HEK293T (cell line): ENCODE results near the gene GTF2IRD1.

Experiments used
- BHLHE40 ChIP-seq: fragments of 450-650 bp; IDR thresholded peaks from 2 replicates; pipeline ENCODE4 v1.6.1; 2016; ENCODE audit warnings: mild to moderate bottlenecking, moderate library complexity, borderline replicate concordance
- CTBP1 ChIP-seq: fragments of 450-650 bp; IDR thresholded peaks from 2 replicates; pipeline ENCODE4 v1.6.1; 2016; ENCODE audit warnings: borderline replicate concordance
- ELF4 ChIP-seq: fragments of 450-650 bp; IDR thresholded peaks from 2 replicates; pipeline ENCODE4 v1.6.1; 2017; ENCODE audit warnings: antibody characterized with exemption
- FOXA1 ChIP-seq: fragments of 450-650 bp; IDR thresholded peaks from 2 replicates; pipeline ENCODE4 v1.6.1; 2016; ENCODE audit warnings: mild to moderate bottlenecking
- FOXK2 ChIP-seq: fragments of 450-650 bp; IDR thresholded peaks from 2 replicates; pipeline ENCODE4 v1.6.1; 2016; ENCODE audit warnings: mild to moderate bottlenecking
- FOXM1 ChIP-seq: fragments of 450-650 bp; IDR thresholded peaks from 2 replicates; pipeline ENCODE4 v1.6.1; 2017; ENCODE audit warnings: mild to moderate bottlenecking, borderline replicate concordance
- L3MBTL2 ChIP-seq: fragments of 450-650 bp; conservative IDR thresholded peaks from 2 replicates; pipeline ENCODE4 v1.6.1; 2016; ENCODE audit warnings: mild to moderate bottlenecking
- LEF1 ChIP-seq: fragments of 450-650 bp; IDR thresholded peaks from 2 replicates; pipeline ENCODE4 v1.6.1; 2017; ENCODE audit warnings: mild to moderate bottlenecking, borderline replicate concordance
- NFRKB ChIP-seq: fragments of 450-650 bp; IDR thresholded peaks from 2 replicates; pipeline ENCODE4 v1.6.1; 2016; ENCODE audit warnings: mild to moderate bottlenecking, moderate library complexity
- SP1 ChIP-seq: fragments of 450-650 bp; IDR thresholded peaks from 2 replicates; pipeline ENCODE4 v1.6.1; 2017
- TARDBP ChIP-seq: fragments of 450-650 bp; IDR thresholded peaks from 2 replicates; pipeline ENCODE4 v1.6.1; 2016
- ZNF384 ChIP-seq: fragments of 450-650 bp; IDR thresholded peaks from 2 replicates; pipeline ENCODE4 v1.6.1; 2016

- TF ChIP-seq FOXM1 (no peak), ELF4 (no peak), TARDBP (no peak), L3MBTL2 (no peak), NFRKB (no peak), CTBP1 (no peak), ZNF384 (no peak), FOXA1 (no peak), FOXK2 (no peak), SP1 (no peak), BHLHE40 (no peak), LEF1 (no peak)
Observed at GRCh38 chr7:74523015-74523414, 69.3 kb downstream of the GTF2IRD1 start.
